LNCaP clone FGC (cell line): ENCODE measurements around the gene LRRC4.

ENCODE experiments used
- DNase-seq: peaks from one replicate; pipeline ENCODE4 v3.0.0-alpha.2; 2011; ENCODE audit warnings: low read depth
- H3K4me3 ChIP-seq: 2 replicates; pipeline ENCODE4 v1.5.1; 2011; ENCODE audit warnings: mild to moderate bottlenecking, low read depth, low read length, control low read depth
- CTCF ChIP-seq: IDR thresholded peaks from 2 replicates; pipeline ENCODE4 v1.5.1; 2012; ENCODE audit warnings: mild to moderate bottlenecking; ENCODE audit not compliant: control insufficient read depth, insufficient read depth; ENCODE audit errors: extremely low read depth

Gene LRRC4

GRCh38 chr7:128075242-128076095 lies 44.2 kb upstream of the LRRC4 start:
- TF ChIP-seq CTCF, result no peak
- no peak for DNase-seq

GRCh38 chr7:128074736-128075135 lies 43.5 kb upstream of the LRRC4 start:
- no peak for TF ChIP-seq CTCF
- no peak overlapping the region for H3K4me3 ChIP-seq
- no peak for DNase-seq

More at GRCh38 chr7:128075242-128076095, 44.2 kb upstream of the LRRC4 start:
- no peak overlapping the region for H3K4me3 ChIP-seq

- no peak for DNase-seq
- H3K4me3 ChIP-seq, result no peak overlapping the region
- TF ChIP-seq CTCF, result no peak
Observed at GRCh38 chr7:128074336-128074735, 43.1 kb upstream of the LRRC4 start.

- DNase-seq, result no peak
- no peak for TF ChIP-seq CTCF
- no peak overlapping the region for H3K4me3 ChIP-seq
Observed at GRCh38 chr7:128073671-128074310, 42.6 kb upstream of the LRRC4 start.

GRCh38 chr7:128071801-128072200 lies 40.6 kb upstream of the LRRC4 start:
- no peak for TF ChIP-seq CTCF
- no peak for DNase-seq

GRCh38 chr7:128071376-128071775 lies 40.1 kb upstream of the LRRC4 start:
- no peak for TF ChIP-seq CTCF
- H3K4me3 ChIP-seq, result no peak overlapping the region
- no peak for DNase-seq

More at GRCh38 chr7:128071801-128072200, 40.6 kb upstream of the LRRC4 start:
- no peak overlapping the region for H3K4me3 ChIP-seq
